GM23338 (cell line): Measurements from ENCODE around the gene CAMTA1. TPM values are rescaled to one million over a fixed set of nuclear protein-coding genes. Genes with fewer than 3 reads are reported as not detected.

Experiments used
- ATAC-seq: fragments of 200-7000 bp; cut with Tn5 transposase; 3 replicates; pipeline ENCODE4 v1.9.1; 2020
- DNase-seq: peaks from one replicate; pipeline ENCODE4 v3.0.0-alpha.2; 2015; ENCODE audit warnings: low spot score
- H2AFZ ChIP-seq: fragments of 200-600 bp; sonication (generic); 2 replicates; pipeline ENCODE4 v1.8.0; 2016; ENCODE audit warnings: antibody characterized with exemption, mild to moderate bottlenecking, moderate library complexity
- H3F3A ChIP-seq: fragments of 200-600 bp; sonication (generic); replicated peaks from 2 replicates; pipeline ENCODE4 v1.8.0; 2017; ENCODE audit warnings: antibody characterized with exemption, mixed run types, low read depth
- H3K27ac ChIP-seq: fragments of 200-600 bp; sonication (generic); 2 replicates; pipeline ENCODE4 v1.6.1; 2016; ENCODE audit warnings: low read depth
- H3K27me3 ChIP-seq: fragments of 200-600 bp; sonication (generic); 2 replicates; pipeline ENCODE4 v1.8.0; 2016; ENCODE audit warnings: mild to moderate bottlenecking, mixed run types, moderate library complexity; ENCODE audit not compliant: insufficient read depth
- H3K36me3 ChIP-seq: fragments of 200-600 bp; sonication (generic); 2 replicates; pipeline ENCODE4 v1.8.0; 2016; ENCODE audit warnings: mild to moderate bottlenecking; ENCODE audit not compliant: insufficient read depth
- H3K4me1 ChIP-seq: fragments of 200-600 bp; sonication (generic); 2 replicates; pipeline ENCODE4 v1.8.0; 2016; ENCODE audit warnings: mild to moderate bottlenecking, moderate library complexity; ENCODE audit not compliant: insufficient read depth
- H3K4me2 ChIP-seq: fragments of 200-600 bp; sonication (generic); 2 replicates; pipeline ENCODE4 v1.7.1; 2017; ENCODE audit warnings: mixed run types
- H3K4me3 ChIP-seq: fragments of 200-600 bp; sonication (generic); 2 replicates; pipeline ENCODE4 v1.6.1; 2016; ENCODE audit warnings: mixed run types
- H3K79me2 ChIP-seq: fragments of 200-600 bp; sonication (generic); replicated peaks from 2 replicates; pipeline ENCODE4 v1.8.0; 2017; ENCODE audit warnings: mild to moderate bottlenecking; ENCODE audit not compliant: insufficient read depth
- H3K9me2 ChIP-seq: fragments of 200-600 bp; sonication (generic); 2 replicates; pipeline ENCODE4 v1.8.0; 2017; ENCODE audit not compliant: insufficient read depth
- H4K20me1 ChIP-seq: fragments of 200-600 bp; sonication (generic); replicated peaks from 2 replicates; pipeline ENCODE4 v1.8.0; 2017; ENCODE audit warnings: mild to moderate bottlenecking; ENCODE audit not compliant: insufficient read depth
- H3K27ac Mint-ChIP-seq: 2 replicates; pipeline ENCODE4 v1.8.0; 2020; ENCODE audit warnings: inconsistent platforms, mild to moderate bottlenecking, moderate library complexity, mixed read lengths
- H3K27me3 Mint-ChIP-seq: 3 replicates; pipeline ENCODE4 v1.8.0; 2022; ENCODE audit warnings: low read depth, mild to moderate bottlenecking, moderate library complexity, mixed read lengths, inconsistent platforms; ENCODE audit not compliant: insufficient read depth, poor library complexity
- H3K36me3 Mint-ChIP-seq: 3 replicates; pipeline ENCODE4 v1.8.0; 2021; ENCODE audit warnings: low read depth, mild to moderate bottlenecking, inconsistent platforms, moderate library complexity, mixed read lengths
- H3K4me1 Mint-ChIP-seq: 3 replicates; pipeline ENCODE4 v1.8.0; 2020; ENCODE audit warnings: mild to moderate bottlenecking, inconsistent platforms, mixed read lengths
- H3K4me3 Mint-ChIP-seq: 3 replicates; pipeline ENCODE4 v1.8.0; 2021; ENCODE audit warnings: moderate library complexity, mild to moderate bottlenecking, inconsistent platforms, mixed read lengths
- H3K9me3 Mint-ChIP-seq: 3 replicates; pipeline ENCODE4 v1.8.0; 2020; ENCODE audit warnings: moderate library complexity, mild to moderate bottlenecking, inconsistent platforms, mixed read lengths
- CREB1 ChIP-seq: fragments of 250-450 bp; sonication (Bioruptor Pico); IDR thresholded peaks from 2 replicates; pipeline ENCODE4 v1.5.0; 2020; ENCODE audit warnings: low read depth, mild to moderate bottlenecking, moderate library complexity
- EZH2 ChIP-seq: fragments of 200-600 bp; sonication (generic); IDR thresholded peaks from one replicate; pipeline ENCODE4 v1.8.0; 2017; ENCODE audit warnings: antibody characterized with exemption, mild to moderate bottlenecking, low read depth; ENCODE audit not compliant: unreplicated experiment
- EZH2phosphoT487 ChIP-seq: fragments of 200-600 bp; sonication (generic); IDR thresholded peaks from one replicate; pipeline ENCODE4 v1.8.1; 2018; ENCODE audit warnings: antibody characterized with exemption; ENCODE audit not compliant: unreplicated experiment
- JUNB ChIP-seq: IDR thresholded peaks from one replicate; pipeline ENCODE4 v1.6.1; 2016; ENCODE audit warnings: antibody characterized with exemption; ENCODE audit not compliant: unreplicated experiment
- POLR2AphosphoS5 ChIP-seq: IDR thresholded peaks from 2 replicates; pipeline ENCODE4 v1.6.1; 2016; ENCODE audit warnings: antibody characterized with exemption, low read depth
- STAT1 ChIP-seq: IDR thresholded peaks from one replicate; pipeline ENCODE4 v1.6.1; 2016; ENCODE audit warnings: antibody characterized with exemption; ENCODE audit not compliant: unreplicated experiment
- ZNF114 ChIP-seq: fragments of 250-450 bp; sonication (Bioruptor Pico); IDR thresholded peaks from 2 replicates; pipeline ENCODE4 v1.5.0; 2020; ENCODE audit warnings: mild to moderate bottlenecking, moderate library complexity
- ZNF331 ChIP-seq: fragments of 250-450 bp; sonication (Bioruptor Pico); IDR thresholded peaks from 2 replicates; pipeline ENCODE4 v1.5.0; 2020; ENCODE audit warnings: low read depth, mild to moderate bottlenecking, moderate library complexity
- polyA plus RNA-seq: library from polyadenylated mRNA; unstranded; fragments of >200 nt; fragmentation: Nextera tagmentation; extraction: Ambion mirVana; gene quantifications from 2 replicates; pipeline ENCODE4 v1.2.1, GENCODE V29; 2016
- total RNA-seq: library from RNA; depleted of rRNA; stranded (reverse); fragments of >200 nt; shearing (Covaris generic); gene quantifications from 2 replicates; pipeline ENCODE4 v1.2.3, GENCODE V29; 2014
- TF ChIP-seq, protein P1 (sequence below), 2 experiments: fragments of 200-600 bp in 1 of 2; sonication (generic) in 1 of 2; conservative IDR thresholded peaks; 2 replicates each; pipeline versions ENCODE4 v1.5.1 to v1.6.1; 2016 to 2017; ENCODE audit warnings: antibody characterized with exemption in 2 of 2, low read depth in 2 of 2, mild to moderate bottlenecking in 2 of 2, moderate library complexity in 1 of 2
- TF ChIP-seq, protein P2 (sequence below): IDR thresholded peaks from 2 replicates; pipeline ENCODE4 v1.6.1; 2016; ENCODE audit warnings: antibody characterized with exemption
- TF ChIP-seq, protein P3 (sequence below): IDR thresholded peaks from one replicate; pipeline ENCODE4 v1.6.1; 2018; ENCODE audit warnings: antibody characterized with exemption; ENCODE audit not compliant: unreplicated experiment

CAMTA1 gene
- total and polyA plus RNA-seq, 2 experiments from 2014 or later: 115 to 519 TPM

DNA sequence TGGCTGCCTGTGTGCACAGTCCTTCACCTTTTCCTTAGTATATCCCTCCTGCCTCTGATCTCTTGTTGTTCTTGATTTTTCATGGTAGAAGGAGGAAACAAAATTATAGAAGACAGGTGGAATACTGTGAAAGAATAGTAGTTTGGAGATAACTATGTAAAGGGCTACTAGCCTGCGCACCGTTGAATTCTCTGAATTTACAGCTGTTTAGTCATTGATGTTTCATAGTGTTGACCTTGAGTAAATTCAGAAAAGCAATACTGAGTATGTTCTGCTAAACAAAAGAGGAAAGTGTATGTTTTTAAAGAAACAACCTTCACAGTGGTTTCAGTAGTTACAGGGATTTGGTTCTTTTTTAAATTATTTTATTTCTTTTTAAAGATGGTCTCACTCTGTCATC, 18.1 kb downstream of the CAMTA1 start:
- ATAC-seq (no peak), DNase-seq (no peak)
- Mint-ChIP-seq H3K27me3 (peaks cover 4% of the 10 kb centered on the region), H3K4me3 (no peak overlapping the region), H3K27ac (no peak overlapping the region), H3K4me1 (peaks cover 9% of the 10 kb centered on the region; the same call in 2 of the 3 replicates), H3K9me3 (no peaks in the 10 kb centered on the region), H3K36me3 (no peaks in the 10 kb centered on the region)
- H3K79me2 ChIP-seq: peaks cover 100% of the 10 kb centered on the region
- peaks cover 61% of the 10 kb centered on the region for H4K20me1 ChIP-seq
- H2AFZ ChIP-seq: no peak overlapping the region
- no peaks in the 10 kb centered on the region for H3K36me3 ChIP-seq
- H3K4me3 ChIP-seq: no peak overlapping the region
- H3F3A ChIP-seq: no peaks in the 10 kb centered on the region
- no peaks in the 10 kb centered on the region for H3K9me2 ChIP-seq
- H3K27me3 ChIP-seq: no peaks in the 10 kb centered on the region
- no peak overlapping the region for H3K27ac ChIP-seq
- H3K4me2 ChIP-seq: no peak overlapping the region
- TF ChIP-seq ZNF114 (no peak), ZNF331 (no peak), CREB1 (CRISPR knock-in tag) (no peak), EZH2 (no peak), EZH2phosphoT487 (no peak), STAT1 (no peak), POLR2AphosphoS5 (no peak)
- TF ChIP-seq, protein P1, sequence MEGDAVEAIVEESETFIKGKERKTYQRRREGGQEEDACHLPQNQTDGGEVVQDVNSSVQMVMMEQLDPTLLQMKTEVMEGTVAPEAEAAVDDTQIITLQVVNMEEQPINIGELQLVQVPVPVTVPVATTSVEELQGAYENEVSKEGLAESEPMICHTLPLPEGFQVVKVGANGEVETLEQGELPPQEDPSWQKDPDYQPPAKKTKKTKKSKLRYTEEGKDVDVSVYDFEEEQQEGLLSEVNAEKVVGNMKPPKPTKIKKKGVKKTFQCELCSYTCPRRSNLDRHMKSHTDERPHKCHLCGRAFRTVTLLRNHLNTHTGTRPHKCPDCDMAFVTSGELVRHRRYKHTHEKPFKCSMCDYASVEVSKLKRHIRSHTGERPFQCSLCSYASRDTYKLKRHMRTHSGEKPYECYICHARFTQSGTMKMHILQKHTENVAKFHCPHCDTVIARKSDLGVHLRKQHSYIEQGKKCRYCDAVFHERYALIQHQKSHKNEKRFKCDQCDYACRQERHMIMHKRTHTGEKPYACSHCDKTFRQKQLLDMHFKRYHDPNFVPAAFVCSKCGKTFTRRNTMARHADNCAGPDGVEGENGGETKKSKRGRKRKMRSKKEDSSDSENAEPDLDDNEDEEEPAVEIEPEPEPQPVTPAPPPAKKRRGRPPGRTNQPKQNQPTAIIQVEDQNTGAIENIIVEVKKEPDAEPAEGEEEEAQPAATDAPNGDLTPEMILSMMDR (conservative IDR thresholded peaks at IDR 0.05; ENCODE audit: low read depth in 2 of 2): no peak
- TF ChIP-seq, protein P2, sequence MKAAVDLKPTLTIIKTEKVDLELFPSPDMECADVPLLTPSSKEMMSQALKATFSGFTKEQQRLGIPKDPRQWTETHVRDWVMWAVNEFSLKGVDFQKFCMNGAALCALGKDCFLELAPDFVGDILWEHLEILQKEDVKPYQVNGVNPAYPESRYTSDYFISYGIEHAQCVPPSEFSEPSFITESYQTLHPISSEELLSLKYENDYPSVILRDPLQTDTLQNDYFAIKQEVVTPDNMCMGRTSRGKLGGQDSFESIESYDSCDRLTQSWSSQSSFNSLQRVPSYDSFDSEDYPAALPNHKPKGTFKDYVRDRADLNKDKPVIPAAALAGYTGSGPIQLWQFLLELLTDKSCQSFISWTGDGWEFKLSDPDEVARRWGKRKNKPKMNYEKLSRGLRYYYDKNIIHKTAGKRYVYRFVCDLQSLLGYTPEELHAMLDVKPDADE: no peak
- TF ChIP-seq, protein P3, sequence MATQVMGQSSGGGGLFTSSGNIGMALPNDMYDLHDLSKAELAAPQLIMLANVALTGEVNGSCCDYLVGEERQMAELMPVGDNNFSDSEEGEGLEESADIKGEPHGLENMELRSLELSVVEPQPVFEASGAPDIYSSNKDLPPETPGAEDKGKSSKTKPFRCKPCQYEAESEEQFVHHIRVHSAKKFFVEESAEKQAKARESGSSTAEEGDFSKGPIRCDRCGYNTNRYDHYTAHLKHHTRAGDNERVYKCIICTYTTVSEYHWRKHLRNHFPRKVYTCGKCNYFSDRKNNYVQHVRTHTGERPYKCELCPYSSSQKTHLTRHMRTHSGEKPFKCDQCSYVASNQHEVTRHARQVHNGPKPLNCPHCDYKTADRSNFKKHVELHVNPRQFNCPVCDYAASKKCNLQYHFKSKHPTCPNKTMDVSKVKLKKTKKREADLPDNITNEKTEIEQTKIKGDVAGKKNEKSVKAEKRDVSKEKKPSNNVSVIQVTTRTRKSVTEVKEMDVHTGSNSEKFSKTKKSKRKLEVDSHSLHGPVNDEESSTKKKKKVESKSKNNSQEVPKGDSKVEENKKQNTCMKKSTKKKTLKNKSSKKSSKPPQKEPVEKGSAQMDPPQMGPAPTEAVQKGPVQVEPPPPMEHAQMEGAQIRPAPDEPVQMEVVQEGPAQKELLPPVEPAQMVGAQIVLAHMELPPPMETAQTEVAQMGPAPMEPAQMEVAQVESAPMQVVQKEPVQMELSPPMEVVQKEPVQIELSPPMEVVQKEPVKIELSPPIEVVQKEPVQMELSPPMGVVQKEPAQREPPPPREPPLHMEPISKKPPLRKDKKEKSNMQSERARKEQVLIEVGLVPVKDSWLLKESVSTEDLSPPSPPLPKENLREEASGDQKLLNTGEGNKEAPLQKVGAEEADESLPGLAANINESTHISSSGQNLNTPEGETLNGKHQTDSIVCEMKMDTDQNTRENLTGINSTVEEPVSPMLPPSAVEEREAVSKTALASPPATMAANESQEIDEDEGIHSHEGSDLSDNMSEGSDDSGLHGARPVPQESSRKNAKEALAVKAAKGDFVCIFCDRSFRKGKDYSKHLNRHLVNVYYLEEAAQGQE: no peak
- peaks cover 14% of the 10 kb centered on the region for H3K4me1 ChIP-seq

DNA sequence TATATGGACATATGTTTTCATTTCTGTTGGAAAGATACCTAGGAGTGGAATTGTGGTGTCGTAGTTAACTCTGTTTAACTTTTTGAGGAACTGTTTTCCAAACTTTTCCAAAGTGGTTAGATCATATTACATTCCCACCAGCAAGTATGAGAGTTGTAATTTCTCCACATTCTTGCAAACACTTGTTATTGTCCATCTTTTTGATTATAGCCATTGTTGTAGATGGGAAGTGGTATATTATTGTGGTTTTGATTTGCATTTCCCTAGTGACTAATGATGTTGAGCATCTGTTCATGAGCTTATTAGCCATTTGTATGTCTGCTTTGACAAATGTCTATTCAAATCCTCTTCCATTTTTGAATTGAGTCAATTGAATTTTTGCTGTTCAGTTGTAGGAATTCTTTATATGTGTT, 19.8 kb downstream of the CAMTA1 start:
- Histone ChIP-seq H3K4me1 (peaks cover 20% of the 10 kb centered on the region), H3K27me3 (no peaks in the 10 kb centered on the region), H3K27ac (no peak overlapping the region), H3K79me2 (peaks cover 100% of the 10 kb centered on the region), H2AFZ (no peak overlapping the region), H3K4me2 (no peak overlapping the region), H4K20me1 (peaks cover 70% of the 10 kb centered on the region), H3K4me3 (no peak overlapping the region), H3K9me2 (no peaks in the 10 kb centered on the region), H3F3A (no peaks in the 10 kb centered on the region), H3K36me3 (no peaks in the 10 kb centered on the region)
- Mint-ChIP-seq H3K4me1 (peaks cover 9% of the 10 kb centered on the region; the same call in 2 of the 3 replicates), H3K27me3 (peaks cover 4% of the 10 kb centered on the region), H3K9me3 (no peaks in the 10 kb centered on the region), H3K4me3 (no peak overlapping the region), H3K27ac (no peak overlapping the region), H3K36me3 (no peaks in the 10 kb centered on the region)
- TF ChIP-seq, protein P2: no peak
- TF ChIP-seq CREB1 (CRISPR knock-in tag) (no peak), JUNB (no peak), EZH2 (no peak), EZH2phosphoT487 (no peak), STAT1 (no peak), ZNF114 (no peak)
- TF ChIP-seq, protein P3: no peak
- DNase-seq (no peak), ATAC-seq (no peak)
